Measurements from ENCODE around the gene WWC2.

The WWC2 gene

GRCh38 chr4:183139058-183139750 is 40.1 kb downstream of the WWC2 start:
- ChIA-PET CTCF (interaction anchor here (0.6 to 0.8 kb wide), 2 partner anchors 66 to 123 kb away, joined by 3 to 4 read pairs; no protein-coding TSS in a partner anchor), POLR2A (no interaction called here)
- peaks cover 10% of the 10 kb centered on the region for H3K4me1 ChIP-seq (ENCODE audit: control insufficient read depth, insufficient read depth, low read length)
- no peak overlapping the region for H3K4me3 ChIP-seq (ENCODE audit: low read depth, low read length)
- H3K36me3 ChIP-seq (ENCODE audit: control insufficient read depth in 2 of 2, insufficient read depth in 1 of 2, low read length in 2 of 2) = no peaks in the 10 kb centered on the region
- TF ChIP-seq PRDM6 (tag by site-specific recombination; IDR thresholded peaks at IDR 0.05) (no peak), SP7 (tag by site-specific recombination; IDR thresholded peaks at IDR 0.05) (peak; percentile 74), ZNF513 (tag by site-specific recombination; IDR thresholded peaks at IDR 0.05) (no peak), ZNF174 (tag by site-specific recombination; IDR thresholded peaks at IDR 0.05) (no peak), ZNF544 (tag by site-specific recombination; IDR thresholded peaks at IDR 0.05) (no peak), ZNF239 (tag by site-specific recombination; IDR thresholded peaks at IDR 0.05) (no peak), ZBTB48 (tag by site-specific recombination; IDR thresholded peaks at IDR 0.05) (no peak), ZBTB17 (tag by site-specific recombination; IDR thresholded peaks at IDR 0.05) (no peak), ZNF530 (tag by site-specific recombination; IDR thresholded peaks at IDR 0.05; ENCODE audit: low read depth) (no peak)
- no peak overlapping the region for H3K27ac ChIP-seq (ENCODE audit: extremely low read depth, low read depth, low read length)
- no peaks in the 10 kb centered on the region for H3K9me3 ChIP-seq (ENCODE audit: control insufficient read depth, insufficient read depth, low read depth, low read length)

DNA sequence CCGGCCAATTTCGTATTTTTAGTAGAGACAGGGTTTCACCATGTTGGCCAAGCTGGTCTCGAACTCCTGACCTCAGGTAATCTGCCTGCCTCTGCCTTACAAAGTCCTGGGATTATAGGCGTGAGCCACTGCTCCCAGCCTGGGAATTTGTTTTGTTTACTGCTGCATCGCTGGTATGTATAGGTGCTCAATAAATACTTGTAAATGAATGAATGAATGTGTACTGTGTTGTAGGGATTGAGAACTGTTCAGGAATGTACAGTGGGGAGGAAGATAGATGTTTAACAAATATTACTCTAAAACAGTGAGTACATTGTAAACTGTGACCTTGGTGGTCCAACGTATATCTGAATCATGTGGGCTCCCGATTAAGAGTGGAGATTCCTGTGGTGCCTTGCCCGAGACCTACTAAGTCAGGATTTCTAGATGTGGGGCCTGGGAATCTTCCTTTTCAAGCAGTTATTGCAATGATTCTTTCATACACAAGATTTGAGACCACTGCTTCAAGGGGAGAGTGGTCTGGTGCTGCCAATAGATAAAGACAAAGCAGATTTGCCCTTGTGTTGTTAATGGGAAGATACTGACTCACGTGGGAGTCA is 41.0 kb downstream of the WWC2 start:
- CTCF ChIA-PET = no interaction called here
- no peaks in the 10 kb centered on the region for H3K36me3 ChIP-seq (ENCODE audit: control insufficient read depth in 2 of 2, insufficient read depth in 1 of 2, low read length in 2 of 2)
- no peaks in the 10 kb centered on the region for H3K9me3 ChIP-seq (ENCODE audit: control insufficient read depth, insufficient read depth, low read depth, low read length)
- H3K4me3 ChIP-seq (ENCODE audit: low read depth, low read length) = no peak overlapping the region
- no peak overlapping the region for H3K27ac ChIP-seq (ENCODE audit: extremely low read depth, low read depth, low read length)
- TF ChIP-seq ZNF26 (tag by site-specific recombination; IDR thresholded peaks at IDR 0.05) (no peak), ZNF626 (tag by site-specific recombination; IDR thresholded peaks at IDR 0.05) (no peak), IKZF3 (tag by site-specific recombination; IDR thresholded peaks at IDR 0.05) (no peak), ZFP69B (tag by site-specific recombination; IDR thresholded peaks at IDR 0.05) (no peak)
- POLR2A ChIA-PET = no interaction called here
- H3K4me1 ChIP-seq (ENCODE audit: control insufficient read depth, insufficient read depth, low read length) = peaks cover 10% of the 10 kb centered on the region

DNA sequence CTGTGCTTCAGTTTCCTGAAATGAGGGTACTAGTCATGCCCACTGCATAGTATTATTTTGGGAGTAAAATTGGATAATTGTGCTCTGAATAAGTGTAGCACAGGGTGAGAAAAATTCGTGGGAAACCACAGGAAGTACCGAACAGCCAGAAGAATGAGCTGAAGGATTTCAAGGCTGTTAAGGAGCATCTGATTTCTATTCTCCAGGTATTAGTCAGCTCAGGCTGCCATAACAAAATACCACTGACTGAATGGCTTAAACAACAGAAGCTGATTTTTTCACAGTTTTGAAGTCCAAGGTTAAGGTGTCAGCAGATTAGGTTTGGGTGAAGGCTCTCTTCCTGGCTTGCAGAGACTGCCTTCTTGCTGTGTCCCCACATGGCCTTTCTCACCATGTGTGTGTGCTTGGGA is 41.9 kb downstream of the WWC2 start:
- no peak for TF ChIP-seq GLIS1 (tag by site-specific recombination; IDR thresholded peaks at IDR 0.05)
- peak; percentile 32 for TF ChIP-seq SETDB1 (IDR thresholded peaks at IDR 0.05; ENCODE audit: insufficient read length, low read length)
- Histone ChIP-seq H3K9me3 (ENCODE audit: control insufficient read depth, insufficient read depth, low read depth, low read length) (no peaks in the 10 kb centered on the region), H3K36me3 (ENCODE audit: control insufficient read depth in 2 of 2, insufficient read depth in 1 of 2, low read length in 2 of 2) (no peaks in the 10 kb centered on the region), H3K4me1 (ENCODE audit: control insufficient read depth, insufficient read depth, low read length) (peaks cover 10% of the 10 kb centered on the region), H3K4me3 (ENCODE audit: low read depth, low read length) (no peak overlapping the region), H3K27ac (ENCODE audit: extremely low read depth, low read depth, low read length) (no peak overlapping the region)
- CTCF ChIA-PET = interaction anchor here (0.7 to 1.2 kb wide), 2 partner anchors 42 to 67 kb away, joined by 3 read pairs; no protein-coding TSS in a partner anchor
- POLR2A ChIA-PET = no interaction called here
